HepG2 (cell line): Measurements from ENCODE around the gene KRTAP27-1. TPM values are rescaled to one million over a fixed set of nuclear protein-coding genes. Genes with fewer than 3 reads are reported as not detected.

Source experiments
- ATAC-seq: fragments of 200-7000 bp; cut with Tn5 transposase; 3 replicates; pipeline ENCODE4 v1.9.1; 2020; ENCODE audit warnings: mild to moderate bottlenecking, moderate library complexity
- BruUV-seq: library from RNA; stranded (reverse); fragments of 400-500 nt; replicated peaks from 2 replicates; lab custom pipeline; 2021; lab: Mats Ljungman, UMichigan
- CTCF ChIA-PET: fragments of 300-600 bp; formaldehyde crosslinking; extraction: SDS; loops from one replicate; lab custom pipeline; 2021; ENCODE audit warnings: low total read pairs, inconsistent platforms, low intra/inter-chr PET ratio; lab: Yijun Ruan, JAX
- POLR2A ChIA-PET: fragments of 350-600 bp; sonication (Branson Sonifier 250); formaldehyde crosslinking; loops from one replicate; lab custom pipeline; 2020; ENCODE audit warnings: antibody characterized with exemption, inconsistent platforms; lab: Yijun Ruan, JAX
- DNase-seq: peaks from one replicate; pipeline ENCODE4 v3.0.0-alpha.2; 2015; ENCODE audit warnings: low spot score
- FAIRE-seq: peaks from 3 replicates; lab custom pipeline; 2011; peaks lifted over from hg19 to GRCh38; lab: Jason Lieb, UNC
- H2AFZ ChIP-seq: one replicate; pipeline ENCODE4 v1.6.1; 2011; ENCODE audit warnings: low read length, inconsistent platforms
- H3K27ac ChIP-seq: fragments of 300-600 bp; 3 replicates; pipeline ENCODE4 v1.8.0; 2011; ENCODE audit warnings: mixed run types, mild to moderate bottlenecking, mixed read lengths, low read length, inconsistent platforms; ENCODE audit not compliant: insufficient read depth; ENCODE audit errors: extremely low read length
- H3K27me3 ChIP-seq, 2 experiments: fragments of 200-600 bp in 1 of 2; 2 replicates in 1 of 2; 3 replicates in 1 of 2; pipeline versions ENCODE4 v1.6.0 to v1.8.0; 2011; ENCODE audit warnings: low read length in 2 of 2, mild to moderate bottlenecking in 2 of 2, moderate library complexity in 2 of 2, inconsistent platforms in 1 of 2; ENCODE audit not compliant: insufficient read depth in 2 of 2, control insufficient read depth in 1 of 2
- H3K36me3 ChIP-seq, 2 experiments: fragments of 200-600 bp in 1 of 2; replicated peaks in 1 of 2; 2 replicates in 1 of 2; 3 replicates in 1 of 2; pipeline versions ENCODE4 v1.5.1 to v1.8.0; 2011; ENCODE audit warnings: low read length in 2 of 2, inconsistent platforms in 1 of 2; ENCODE audit not compliant: insufficient read depth in 2 of 2, control insufficient read depth in 1 of 2
- H3K4me1 ChIP-seq: 2 replicates; pipeline ENCODE4 v1.5.1; 2012; ENCODE audit warnings: low read length, inconsistent platforms; ENCODE audit not compliant: insufficient read depth
- H3K4me2 ChIP-seq: 2 replicates; pipeline ENCODE4 v1.6.0; 2011; ENCODE audit warnings: low read depth, low read length, inconsistent platforms
- H3K4me3 ChIP-seq, 3 experiments: fragments of 200-600 bp in 1 of 3; sonication (generic), shearing (Covaris generic) in 1 of 3; replicated peaks in 1 of 3; 2 replicates each; pipeline ENCODE4 v1.5.1; 2011 to 2016; ENCODE audit warnings: low read length in 3 of 3, inconsistent platforms in 2 of 3, low read depth in 2 of 3, mild to moderate bottlenecking in 2 of 3, control low read depth in 1 of 3, mixed read lengths in 1 of 3; ENCODE audit not compliant: insufficient read depth in 1 of 3
- H3K79me2 ChIP-seq: one replicate; pipeline ENCODE4 v1.6.1; 2011; ENCODE audit warnings: low read length, inconsistent platforms; ENCODE audit not compliant: insufficient read depth
- H3K9ac ChIP-seq: 2 replicates; pipeline ENCODE4 v1.6.0; 2011; ENCODE audit warnings: mild to moderate bottlenecking, low read depth, low read length, inconsistent platforms; ENCODE audit not compliant: insufficient read depth
- H3K9me3 ChIP-seq: 2 replicates; pipeline ENCODE4 v1.5.1; 2012; ENCODE audit warnings: mild to moderate bottlenecking, low read length
- H4K20me1 ChIP-seq: 2 replicates; pipeline ENCODE4 v1.6.0; 2011; ENCODE audit warnings: inconsistent platforms, mild to moderate bottlenecking, low read length, moderate library complexity; ENCODE audit not compliant: insufficient read depth
- CREB1 ChIP-seq, 2 experiments: fragments of 450-650 bp in 1 of 2; IDR thresholded peaks; 2 replicates each; pipeline ENCODE4 v1.6.1; 2016 to 2017; ENCODE audit warnings: control low read depth in 1 of 2, mild to moderate bottlenecking in 1 of 2, missing compliant biosample characterization in 1 of 2, missing genetic modification characterization in 1 of 2
- MTA1 ChIP-seq: sonication (generic); formaldehyde crosslinking; IDR thresholded peaks from 2 replicates; pipeline ENCODE4 v1.4.0; 2020; ENCODE audit warnings: missing genetic modification reagents, mild to moderate bottlenecking, borderline replicate concordance
- RAD51 ChIP-seq: fragments of 450-650 bp; IDR thresholded peaks from 2 replicates; pipeline ENCODE4 v1.6.1; 2016; ENCODE audit warnings: borderline replicate concordance
- REXO4 ChIP-seq: sonication (generic); formaldehyde crosslinking; IDR thresholded peaks from 2 replicates; pipeline ENCODE4 v1.8.0; 2022; ENCODE audit warnings: missing genetic modification reagents, mild to moderate bottlenecking, borderline replicate concordance
- SKIL ChIP-seq: sonication (generic); formaldehyde crosslinking; IDR thresholded peaks from 2 replicates; pipeline ENCODE4 v1.8.0; 2022; ENCODE audit warnings: missing genetic modification reagents, mild to moderate bottlenecking, moderate library complexity, borderline replicate concordance
- ZBTB25 ChIP-seq: IDR thresholded peaks from 2 replicates; pipeline ENCODE4 v1.6.1; 2018; ENCODE audit warnings: missing genetic modification reagents
- ZNF138 ChIP-seq: sonication (generic); formaldehyde crosslinking; IDR thresholded peaks from 2 replicates; pipeline ENCODE4 v1.5.0; 2020; ENCODE audit warnings: mild to moderate bottlenecking, low read depth, missing genetic modification reagents
- ZNF207 ChIP-seq: fragments of 450-650 bp; IDR thresholded peaks from 2 replicates; pipeline ENCODE4 v1.6.1; 2016; ENCODE audit warnings: antibody characterized with exemption, borderline replicate concordance
- ZNF562 ChIP-seq: sonication (generic); formaldehyde crosslinking; IDR thresholded peaks from 2 replicates; pipeline ENCODE4 v1.8.0; 2022; ENCODE audit warnings: missing genetic modification reagents, borderline replicate concordance
- ZNF577 ChIP-seq: sonication (generic); formaldehyde crosslinking; IDR thresholded peaks from 2 replicates; pipeline ENCODE4 v1.4.0; 2020; ENCODE audit warnings: mild to moderate bottlenecking, low read depth, missing genetic modification reagents, borderline replicate concordance
- ZNF7 ChIP-seq: IDR thresholded peaks from 2 replicates; pipeline ENCODE4 v1.6.1; 2016; ENCODE audit warnings: missing biosample characterization, missing genetic modification reagents
- ZNF788 ChIP-seq: sonication (generic); formaldehyde crosslinking; IDR thresholded peaks from 2 replicates; pipeline ENCODE4 v1.5.0; 2020; ENCODE audit warnings: mild to moderate bottlenecking, missing genetic modification reagents, borderline replicate concordance
- ZSCAN5A ChIP-seq: sonication (generic); formaldehyde crosslinking; IDR thresholded peaks from 2 replicates; pipeline ENCODE4 v1.8.0; 2022; ENCODE audit warnings: mild to moderate bottlenecking, missing genetic modification reagents, borderline replicate concordance
- in situ Hi-C: cut with HindIII; loops from 2 replicates; pipeline ENCODE4 v1.10.0; 2017; ENCODE audit warnings: low pct_unique_long_range_greater_than_20kb; ENCODE audit not compliant: extremely low pct_ligation_motif_present
- intact Hi-C: fragments of 100-400 bp; cut with micrococcal nuclease; formaldehyde crosslinking; loops from one replicate; pipeline ENCODE4 v1.10.0; 2022; ENCODE audit not compliant: unreplicated experiment
- polyA plus RNA-seq, 8 experiments: library from polyadenylated mRNA; depleted of rRNA in 3 of 8; stranded (reverse) in 7 of 8; unstranded in 1 of 8; fragments of >200 nt; fragmentation: Illumina TruSeq in 4 of 8; extraction: Trizol in 4 of 8; gene quantifications; 2 replicates each; pipeline versions ENCODE4 v1.2.1 to v1.2.3, GENCODE V29; 2011 to 2016; ENCODE audit warnings: low read depth in 4 of 8, missing spikeins in 1 of 8, mixed read lengths in 1 of 8; ENCODE audit not compliant: insufficient read depth in 1 of 8
- total RNA-seq, 5 experiments: library from RNA; depleted of rRNA; stranded (reverse); fragments of >200 nt; fragmentation: Illumina TruSeq; extraction: Trizol; gene quantifications; 2 replicates each; pipeline ENCODE4 v1.2.3, GENCODE V29; 2016; ENCODE audit warnings: low read depth in 1 of 5
- TF ChIP-seq, protein P1 (sequence below): sonication (generic); formaldehyde crosslinking; conservative IDR thresholded peaks from 2 replicates; pipeline ENCODE4 v1.5.0; 2020; ENCODE audit warnings: missing genetic modification reagents
- TF ChIP-seq, protein P2 (sequence below): sonication (generic); formaldehyde crosslinking; IDR thresholded peaks from 2 replicates; pipeline ENCODE4 v1.4.0; 2020; ENCODE audit warnings: missing genetic modification reagents

The KRTAP27-1 gene
- total and polyA plus RNA-seq, 2 of the 13 experiments (the other 11 are each of a cell fraction or from before 2014, with no cell fraction given): not detected

GRCh38 chr21:30329203-30329875 is 8.2 kb downstream of the KRTAP27-1 start (continued):
- TF ChIP-seq, protein P1, sequence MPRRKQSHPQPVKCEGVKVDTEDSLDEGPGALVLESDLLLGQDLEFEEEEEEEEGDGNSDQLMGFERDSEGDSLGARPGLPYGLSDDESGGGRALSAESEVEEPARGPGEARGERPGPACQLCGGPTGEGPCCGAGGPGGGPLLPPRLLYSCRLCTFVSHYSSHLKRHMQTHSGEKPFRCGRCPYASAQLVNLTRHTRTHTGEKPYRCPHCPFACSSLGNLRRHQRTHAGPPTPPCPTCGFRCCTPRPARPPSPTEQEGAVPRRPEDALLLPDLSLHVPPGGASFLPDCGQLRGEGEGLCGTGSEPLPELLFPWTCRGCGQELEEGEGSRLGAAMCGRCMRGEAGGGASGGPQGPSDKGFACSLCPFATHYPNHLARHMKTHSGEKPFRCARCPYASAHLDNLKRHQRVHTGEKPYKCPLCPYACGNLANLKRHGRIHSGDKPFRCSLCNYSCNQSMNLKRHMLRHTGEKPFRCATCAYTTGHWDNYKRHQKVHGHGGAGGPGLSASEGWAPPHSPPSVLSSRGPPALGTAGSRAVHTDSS: no peak
- no peak for TF ChIP-seq ZBTB25 (CRISPR knock-in tag)

DNA sequence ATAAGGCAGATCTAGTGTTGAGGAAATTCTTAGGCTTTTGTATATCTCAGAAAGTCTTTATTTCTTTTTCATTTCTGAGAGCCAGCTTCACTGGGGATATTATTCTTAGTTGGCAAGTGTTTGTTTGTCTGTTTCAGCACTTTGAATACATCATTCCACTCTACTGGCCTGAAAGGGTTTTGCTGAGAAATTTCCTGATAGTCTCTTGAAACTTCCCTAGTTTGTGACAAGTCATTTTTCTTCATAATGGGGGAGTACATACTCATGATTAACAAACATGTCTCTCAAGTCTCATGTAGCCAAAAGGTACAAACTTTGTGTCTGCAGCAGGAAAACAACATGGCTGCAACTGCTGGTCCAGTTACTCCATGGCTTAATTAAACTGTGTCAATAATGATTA is 11.1 kb downstream of the KRTAP27-1 start:
- Histone ChIP-seq H2AFZ (no peak overlapping the region), H3K9me3 (peaks cover 91% of the 10 kb centered on the region), H3K36me3 (no peaks in the 10 kb centered on the region), H3K9ac (no peak overlapping the region), H4K20me1 (no peaks in the 10 kb centered on the region), H3K27ac (no peak overlapping the region), H3K4me1 (no peaks in the 10 kb centered on the region), H3K4me3 (no peak overlapping the region), H3K79me2 (no peaks in the 10 kb centered on the region), H3K27me3 (no peaks in the 10 kb centered on the region), H3K4me2 (no peak overlapping the region)
- intact Hi-C loops: no loop called here
- ATAC-seq (no peak), DNase-seq (no peak), FAIRE-seq (no peak)
- BruUV-seq: no TSS peak
- in situ Hi-C loops: loop anchor here (25.0 kb wide), 1 partner anchor 761 kb away; no protein-coding TSS in a partner anchor
- POLR2A ChIA-PET: no interaction called here
- CTCF ChIA-PET: no interaction called here
- TF ChIP-seq ZNF562 (CRISPR knock-in tag) (no peak), ZSCAN5A (CRISPR knock-in tag) (no peak), ZNF138 (no peak), ZNF788 (no peak), REXO4 (CRISPR knock-in tag) (no peak), CREB1 (IDR thresholded peaks at IDR 0.05) (no peak), CREB1 (CRISPR knock-in tag; IDR thresholded peaks at IDR 0.05) (no peak), ZNF207 (no peak), ZNF577 (no peak), SKIL (CRISPR knock-in tag) (no peak), RAD51 (no peak), MTA1 (CRISPR knock-in tag) (no peak), ZNF7 (CRISPR knock-in tag) (no peak)
- TF ChIP-seq, protein P2, sequence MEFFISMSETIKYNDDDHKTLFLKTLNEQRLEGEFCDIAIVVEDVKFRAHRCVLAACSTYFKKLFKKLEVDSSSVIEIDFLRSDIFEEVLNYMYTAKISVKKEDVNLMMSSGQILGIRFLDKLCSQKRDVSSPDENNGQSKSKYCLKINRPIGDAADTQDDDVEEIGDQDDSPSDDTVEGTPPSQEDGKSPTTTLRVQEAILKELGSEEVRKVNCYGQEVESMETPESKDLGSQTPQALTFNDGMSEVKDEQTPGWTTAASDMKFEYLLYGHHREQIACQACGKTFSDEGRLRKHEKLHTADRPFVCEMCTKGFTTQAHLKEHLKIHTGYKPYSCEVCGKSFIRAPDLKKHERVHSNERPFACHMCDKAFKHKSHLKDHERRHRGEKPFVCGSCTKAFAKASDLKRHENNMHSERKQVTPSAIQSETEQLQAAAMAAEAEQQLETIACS: no peak
